NCI-H1417 treated with DMSO at 0.1 percent for 48 hours (cell line): ENCODE results near the gene SLC4A2.

Experiments used
- DNase-seq: peaks from one replicate; lab custom pipeline; 2025; lab: John Stamatoyannopoulos, UW

The SLC4A2 gene

GRCh38 chr7:151045967-151046366, 13.4 kb upstream of the SLC4A2 start:
- DNase-seq: no peak

GRCh38 chr7:151046603-151047573, 12.5 kb upstream of the SLC4A2 start:
- DNase-seq: peak; percentile 7

GRCh38 chr7:151047976-151048815, 11.2 kb upstream of the SLC4A2 start, which contains the start of gene ASIC3:
ASIC3 (plus strand) TSS chr7:151048531; CDS start chr7:151048886, 355 bp downstream.
- no peak for DNase-seq

- DNase-seq: no peak
These were observed 10.4 kb upstream of the SLC4A2 start for GRCh38 chr7:151048911-151049463.

GRCh38 chr7:151051108-151051507, 8.3 kb upstream of the SLC4A2 start:
- no peak for DNase-seq

GRCh38 chr7:151053096-151053495, 6.3 kb upstream of the SLC4A2 start:
- no peak for DNase-seq

- no peak for DNase-seq
These were observed 5.6 kb upstream of the SLC4A2 start for GRCh38 chr7:151053751-151054150.

- DNase-seq: no peak
These were observed 3.1 kb upstream of the SLC4A2 start for GRCh38 chr7:151056283-151056665.

GRCh38 chr7:151056666-151057505, 2.5 kb upstream of the SLC4A2 start:
- DNase-seq: no peak

- no peak for DNase-seq
These were observed 1.8 kb upstream of the SLC4A2 start, which contains the start of gene CDK5 for GRCh38 chr7:151057506-151057988. CDK5 (minus strand) TSS chr7:151057897; CDS start chr7:151057848, 49 bp downstream.

- DNase-seq: peak; percentile 99
These were observed 1.2 kb upstream of the SLC4A2 start for GRCh38 chr7:151057989-151058780.

- DNase-seq: no peak
These were observed 515 bp upstream of the SLC4A2 start for GRCh38 chr7:151058781-151059366.

GRCh38 chr7:151060113-151060415, 675 bp downstream of the SLC4A2 start:
- DNase-seq: no peak

- DNase-seq: no peak
These were observed 1.2 kb downstream of the SLC4A2 start for GRCh38 chr7:151060416-151061212.

- DNase-seq: no peak
These were observed 2.1 kb downstream of the SLC4A2 start for GRCh38 chr7:151061213-151062110.

- no peak for DNase-seq
These were observed 2.7 kb downstream of the SLC4A2 start for GRCh38 chr7:151062111-151062398.

- DNase-seq: no peak
These were observed 3.2 kb downstream of the SLC4A2 start for GRCh38 chr7:151062399-151063211.

- DNase-seq: no peak
These were observed 3.8 kb downstream of the SLC4A2 start for GRCh38 chr7:151063212-151063561.
